IMR-90 (cell line): ENCODE data around the gene SCAMP2. TPM values are rescaled to one million over a fixed set of nuclear protein-coding genes. Genes with fewer than 3 reads are reported as not detected.

ENCODE experiments used
- ATAC-seq: fragments of 200-7000 bp; cut with Tn5 transposase; 2 replicates; pipeline ENCODE4 v1.9.1; 2020; ENCODE audit warnings: low read depth, mild to moderate bottlenecking, moderate library complexity
- BruUV-seq: library from RNA; stranded (reverse); fragments of 400-500 nt; replicated peaks from 2 replicates; lab custom pipeline; 2021; lab: Mats Ljungman, UMichigan
- CTCF ChIA-PET: fragments of 300-600 bp; formaldehyde crosslinking; extraction: SDS; loops from one replicate; lab custom pipeline; 2021; ENCODE audit warnings: antibody characterized with exemption; lab: Yijun Ruan, JAX
- POLR2A ChIA-PET: fragments of 300-600 bp; sonication (Branson Sonifier 250); formaldehyde crosslinking; loops from one replicate; lab custom pipeline; 2022; ENCODE audit warnings: antibody characterized with exemption; ENCODE audit not compliant: unreplicated experiment; lab: Charles Lee
- DNase-seq: peaks from one replicate; pipeline ENCODE4 v3.0.0; 2013
- H2AFZ ChIP-seq: replicated peaks from 2 replicates; pipeline ENCODE3; 2013; ENCODE audit warnings: low read length, mild to moderate bottlenecking; ENCODE audit not compliant: poor library complexity
- H2AK5ac ChIP-seq: 2 replicates; pipeline ENCODE4 v1.6.1; 2013; ENCODE audit warnings: low read depth, low read length, inconsistent platforms
- H2AK9ac ChIP-seq: replicated peaks from 2 replicates; pipeline ENCODE3; 2013; ENCODE audit warnings: mild to moderate bottlenecking, low read depth, low read length, moderate library complexity; ENCODE audit not compliant: poor library complexity
- H2BK120ac ChIP-seq: 2 replicates; pipeline ENCODE4 v1.6.1; 2013; ENCODE audit warnings: low read depth, low read length, inconsistent platforms
- H2BK15ac ChIP-seq: 3 replicates; pipeline ENCODE4 v1.6.1; 2013; ENCODE audit warnings: low read depth, low read length, inconsistent platforms
- H2BK20ac ChIP-seq: 2 replicates; pipeline ENCODE4 v1.6.1; 2013; ENCODE audit warnings: low read depth, mild to moderate bottlenecking, inconsistent platforms, low read length, moderate library complexity
- H2BK5ac ChIP-seq: 2 replicates; pipeline ENCODE4 v1.6.1; 2013; ENCODE audit warnings: mild to moderate bottlenecking, low read depth, low read length, inconsistent platforms; ENCODE audit not compliant: poor library complexity, severe bottlenecking
- H3K14ac ChIP-seq: replicated peaks from 2 replicates; pipeline ENCODE4 v1.6.1; 2013; ENCODE audit warnings: low read depth, low read length, inconsistent platforms
- H3K18ac ChIP-seq: 2 replicates; pipeline ENCODE4 v1.6.1; 2013; ENCODE audit warnings: low read depth, low read length, control low read depth
- H3K23ac ChIP-seq: 2 replicates; pipeline ENCODE4 v1.6.1; 2013; ENCODE audit warnings: low read depth, low read length, inconsistent platforms
- H3K27ac ChIP-seq: 2 replicates; pipeline ENCODE4 v1.5.1; 2013; ENCODE audit warnings: mild to moderate bottlenecking, control low read depth, low read length; ENCODE audit not compliant: insufficient read depth
- H3K27me3 ChIP-seq: 2 replicates; pipeline ENCODE4 v1.6.1; 2013; ENCODE audit warnings: low read length; ENCODE audit not compliant: control insufficient read depth, insufficient read depth
- H3K36me3 ChIP-seq: 2 replicates; pipeline ENCODE4 v1.6.1; 2013; ENCODE audit warnings: low read length, mixed read lengths; ENCODE audit not compliant: control insufficient read depth, insufficient read depth
- H3K4ac ChIP-seq: 2 replicates; pipeline ENCODE4 v1.6.1; 2013; ENCODE audit warnings: low read depth, low read length, inconsistent platforms
- H3K4me1 ChIP-seq: 2 replicates; pipeline ENCODE4 v1.6.1; 2013; ENCODE audit warnings: low read length, mixed read lengths; ENCODE audit not compliant: control insufficient read depth, insufficient read depth
- H3K4me2 ChIP-seq: 2 replicates; pipeline ENCODE4 v1.6.1; 2013; ENCODE audit warnings: low read depth, mild to moderate bottlenecking, control low read depth, low read length, moderate library complexity
- H3K4me3 ChIP-seq: 2 replicates; pipeline ENCODE4 v1.5.1; 2013; ENCODE audit warnings: low read depth, mild to moderate bottlenecking, control low read depth, low read length, moderate library complexity; ENCODE audit not compliant: insufficient read depth
- H3K56ac ChIP-seq: 2 replicates; pipeline ENCODE4 v1.6.1; 2013; ENCODE audit warnings: low read length, inconsistent platforms; ENCODE audit not compliant: insufficient read depth; ENCODE audit errors: extremely low read depth
- H3K79me1 ChIP-seq, 2 experiments: 2 replicates each; pipeline ENCODE4 v1.6.1; 2013; ENCODE audit warnings: low read length in 2 of 2, inconsistent platforms in 1 of 2, low read depth in 1 of 2
- H3K9ac ChIP-seq: 2 replicates; pipeline ENCODE4 v1.6.1; 2013; ENCODE audit warnings: low read depth, low read length, control low read depth
- H3K9me1 ChIP-seq: 2 replicates; pipeline ENCODE4 v1.6.1; 2013; ENCODE audit warnings: low read length, inconsistent platforms; ENCODE audit not compliant: insufficient read depth
- H3K9me3 ChIP-seq: 2 replicates; pipeline ENCODE4 v1.6.1; 2013; ENCODE audit warnings: low read length; ENCODE audit not compliant: control insufficient read depth, insufficient read depth
- H4K20me1 ChIP-seq: 2 replicates; pipeline ENCODE4 v1.6.1; 2013; ENCODE audit warnings: low read length, inconsistent platforms; ENCODE audit not compliant: insufficient read depth
- H4K5ac ChIP-seq: 2 replicates; pipeline ENCODE4 v1.6.1; 2013; ENCODE audit warnings: mild to moderate bottlenecking, low read depth, low read length, control low read depth
- H4K8ac ChIP-seq, 2 experiments: 2 replicates each; pipeline ENCODE4 v1.6.1; 2013; ENCODE audit warnings: low read depth in 2 of 2, low read length in 2 of 2, control low read depth in 1 of 2, inconsistent platforms in 1 of 2
- H4K91ac ChIP-seq: 2 replicates; pipeline ENCODE4 v1.6.1; 2013; ENCODE audit warnings: low read depth, low read length, inconsistent platforms; ENCODE audit not compliant: insufficient read depth
- CHD1 ChIP-seq: IDR thresholded peaks from 2 replicates; pipeline ENCODE4 v1.6.1; 2012; ENCODE audit warnings: low read depth, low read length, improper control_type of control experiment
- ELK1 ChIP-seq: fragments of 150-350 bp; IDR thresholded peaks from 2 replicates; pipeline ENCODE4 v1.6.1; 2016; ENCODE audit warnings: low read depth, mild to moderate bottlenecking, low read length, moderate library complexity, borderline replicate concordance
- FOS ChIP-seq: fragments of 150-350 bp; IDR thresholded peaks from 2 replicates; pipeline ENCODE4 v1.6.1; 2016; ENCODE audit warnings: low read depth, low read length
- MAFK ChIP-seq: IDR thresholded peaks from 2 replicates; pipeline ENCODE4 v1.6.1; 2012; ENCODE audit warnings: low read depth, low read length, improper control_type of control experiment
- POLR2A ChIP-seq: IDR thresholded peaks from 2 replicates; pipeline ENCODE4 v1.6.1; 2012; ENCODE audit warnings: mild to moderate bottlenecking, low read depth, low read length
- RCOR1 ChIP-seq: IDR thresholded peaks from 2 replicates; pipeline ENCODE4 v1.6.1; 2012; ENCODE audit warnings: mild to moderate bottlenecking, low read length, improper control_type of control experiment; ENCODE audit not compliant: insufficient replicate concordance
- SMC3 ChIP-seq: fragments of 150-350 bp; IDR thresholded peaks from 2 replicates; pipeline ENCODE4 v1.6.1; 2016; ENCODE audit warnings: low read depth, mild to moderate bottlenecking, antibody characterized with exemption, low read length, moderate library complexity
- USF2 ChIP-seq: fragments of 150-350 bp; IDR thresholded peaks from 2 replicates; pipeline ENCODE4 v1.6.1; 2017; ENCODE audit warnings: mild to moderate bottlenecking, antibody characterized with exemption, low read length, low read depth
- WGBS, 2 experiments: methylation state at CpG; one replicate each; pipeline versions ENCODE4 v1.1.5 to v1.1.7; 2013; ENCODE audit warnings: missing lambda C conversion rate in 2 of 2; ENCODE audit not compliant: insufficient read length in 1 of 2; ENCODE audit errors: extremely low coverage in 2 of 2; 5-methylcytosine and 5-hydroxymethylcytosine counted together
- dilution Hi-C: fragments of 300-500 bp; cut with HindIII; formaldehyde crosslinking; loops from one replicate; pipeline ENCODE4 v1.14.3; 2018; ENCODE audit warnings: low sequenced_read_pairs; ENCODE audit not compliant: unreplicated experiment
- in situ Hi-C: fragments of 300-500 bp; cut with MboI; formaldehyde crosslinking; loops from 3 replicates; pipeline ENCODE4 v1.14.3; 2019; ENCODE audit warnings: low sequenced_read_pairs, inconsistent platforms, mixed read lengths
- intact Hi-C: fragments of 100-400 bp; cut with micrococcal nuclease; formaldehyde crosslinking; loops from 2 replicates; pipeline ENCODE4 v1.10.0; 2022
- polyA plus RNA-seq, 3 experiments: library from polyadenylated mRNA; depleted of rRNA; stranded (reverse); fragments of >200 nt; gene quantifications; 2 replicates each; pipeline ENCODE4 v1.2.3, GENCODE V29; 2012; ENCODE audit warnings: low replicate concordance in 1 of 3
- total RNA-seq: library from RNA; depleted of rRNA; stranded (reverse); fragments of >200 nt; gene quantifications from 2 replicates; pipeline ENCODE4 v1.2.3, GENCODE V29; 2012

Gene SCAMP2
- total and polyA plus RNA-seq, 2 of the 4 experiments (the other 2 are of a cell fraction), result 25.8 to 111 TPM

GRCh38 chr15:74869726-74870407 is 3.3 kb downstream of the SCAMP2 start:
- WGBS, 2 experiments, result no CpG with 5 or more reads among the region's 6 CpGs
- H3K14ac ChIP-seq, result no peak overlapping the region
- no peak overlapping the region for H3K23ac ChIP-seq
- intact Hi-C loops (no loop called here), in situ Hi-C loops (no loop called here), dilution Hi-C loops (no loop called here)
- no peak overlapping the region for H4K5ac ChIP-seq
- no TSS peak for BruUV-seq
- H4K91ac ChIP-seq, result no peak overlapping the region
- H3K56ac ChIP-seq, result no peak overlapping the region
- DNase-seq, result peak; percentile 39
- peaks cover 18% of the 10 kb centered on the region for H3K4me1 ChIP-seq
- H3K79me1 ChIP-seq, result peaks cover 13 to 80% of the 10 kb centered on the region in 2 experiments; a peak in 3 of 4 replicates
- no peak overlapping the region for H2BK20ac ChIP-seq
- H2AFZ ChIP-seq, result no peak overlapping the region
- peaks cover 38% of the 10 kb centered on the region for H3K9me1 ChIP-seq
- peaks cover 69% of the 10 kb centered on the region for H4K20me1 ChIP-seq
- no peaks in the 10 kb centered on the region for H3K9me3 ChIP-seq
- H2BK15ac ChIP-seq, result no peak overlapping the region
- H3K9ac ChIP-seq, result no peak overlapping the region
- H4K8ac ChIP-seq, result no peak overlapping the region
- POLR2A ChIA-PET, result no interaction called here
- H2BK120ac ChIP-seq, result no peak overlapping the region
- peak overlapping the region; percentile 28 for H3K4me2 ChIP-seq
- H3K27me3 ChIP-seq, result no peaks in the 10 kb centered on the region
- TF ChIP-seq USF2 (no peak), FOS (no peak), SMC3 (no peak), MAFK (no peak), RCOR1 (no peak), ELK1 (no peak), CHD1 (no peak), POLR2A (no peak)
- no peak overlapping the region for H2BK5ac ChIP-seq
- peak overlapping the region; percentile 10 for H2AK9ac ChIP-seq
- no peak overlapping the region for H3K4me3 ChIP-seq
- H3K4ac ChIP-seq, result no peak overlapping the region
- ATAC-seq, result no peak
- CTCF ChIA-PET, result interaction anchor here (0.7 to 1.2 kb wide), 3 partner anchors 87 to 174 kb away, joined by 3 to 10 read pairs (median 6); no protein-coding TSS in a partner anchor
- peaks cover 2% of the 10 kb centered on the region for H3K36me3 ChIP-seq
- no peak overlapping the region for H3K27ac ChIP-seq
- H2AK5ac ChIP-seq, result no peak overlapping the region
- H3K18ac ChIP-seq, result no peak overlapping the region
